HL-60 (cell line): ENCODE results near the gene ANKRD50.

Experiments
- CTCF ChIP-seq: IDR thresholded peaks from one replicate; pipeline ENCODE4 v1.5.1; 2011; ENCODE audit warnings: low read length, control low read depth, inconsistent platforms; ENCODE audit not compliant: insufficient read depth
- GABPA ChIP-seq: IDR thresholded peaks from 2 replicates; pipeline ENCODE4 v1.6.1; 2012; ENCODE audit warnings: low read depth
- POLR2AphosphoS5 ChIP-seq: IDR thresholded peaks from 2 replicates; pipeline ENCODE4 v1.6.1; 2012; ENCODE audit warnings: low read depth
- REST ChIP-seq: IDR thresholded peaks from 2 replicates; pipeline ENCODE4 v1.6.1; 2012; ENCODE audit warnings: low read depth; ENCODE audit not compliant: insufficient replicate concordance
- SPI1 ChIP-seq: IDR thresholded peaks from 2 replicates; pipeline ENCODE4 v1.6.1; 2012; ENCODE audit warnings: low read depth, mild to moderate bottlenecking, borderline replicate concordance

GRCh38 chr4:124703154-124703553, 9.4 kb downstream of the ANKRD50 start:
- TF ChIP-seq GABPA (no peak), CTCF (no peak), REST (no peak), POLR2AphosphoS5 (no peak), SPI1 (no peak)
